IMR-90 (cell line): ENCODE results near the gene ZNF398. TPM values are rescaled to one million over a fixed set of nuclear protein-coding genes. Genes with fewer than 3 reads are reported as not detected.

Experiments
- ATAC-seq: fragments of 200-7000 bp; cut with Tn5 transposase; 2 replicates; pipeline ENCODE4 v1.9.1; 2020; ENCODE audit warnings: low read depth, mild to moderate bottlenecking, moderate library complexity
- BruUV-seq: library from RNA; stranded (reverse); fragments of 400-500 nt; replicated peaks from 2 replicates; lab custom pipeline; 2021; lab: Mats Ljungman, UMichigan
- CTCF ChIA-PET: fragments of 300-600 bp; formaldehyde crosslinking; extraction: SDS; loops from one replicate; lab custom pipeline; 2021; ENCODE audit warnings: antibody characterized with exemption; lab: Yijun Ruan, JAX
- POLR2A ChIA-PET: fragments of 300-600 bp; sonication (Branson Sonifier 250); formaldehyde crosslinking; loops from one replicate; lab custom pipeline; 2022; ENCODE audit warnings: antibody characterized with exemption; ENCODE audit not compliant: unreplicated experiment; lab: Charles Lee
- DNase-seq: peaks from one replicate; pipeline ENCODE4 v3.0.0; 2013
- H2AFZ ChIP-seq: replicated peaks from 2 replicates; pipeline ENCODE3; 2013; ENCODE audit warnings: low read length, mild to moderate bottlenecking; ENCODE audit not compliant: poor library complexity
- H2AK5ac ChIP-seq: 2 replicates; pipeline ENCODE4 v1.6.1; 2013; ENCODE audit warnings: low read depth, low read length, inconsistent platforms
- H2AK9ac ChIP-seq: replicated peaks from 2 replicates; pipeline ENCODE3; 2013; ENCODE audit warnings: mild to moderate bottlenecking, low read depth, low read length, moderate library complexity; ENCODE audit not compliant: poor library complexity
- H2BK120ac ChIP-seq: 2 replicates; pipeline ENCODE4 v1.6.1; 2013; ENCODE audit warnings: low read depth, low read length, inconsistent platforms
- H2BK15ac ChIP-seq: 3 replicates; pipeline ENCODE4 v1.6.1; 2013; ENCODE audit warnings: low read depth, low read length, inconsistent platforms
- H2BK20ac ChIP-seq: 2 replicates; pipeline ENCODE4 v1.6.1; 2013; ENCODE audit warnings: low read depth, mild to moderate bottlenecking, inconsistent platforms, low read length, moderate library complexity
- H2BK5ac ChIP-seq: 2 replicates; pipeline ENCODE4 v1.6.1; 2013; ENCODE audit warnings: mild to moderate bottlenecking, low read depth, low read length, inconsistent platforms; ENCODE audit not compliant: poor library complexity, severe bottlenecking
- H3K14ac ChIP-seq: replicated peaks from 2 replicates; pipeline ENCODE4 v1.6.1; 2013; ENCODE audit warnings: low read depth, low read length, inconsistent platforms
- H3K18ac ChIP-seq: 2 replicates; pipeline ENCODE4 v1.6.1; 2013; ENCODE audit warnings: low read depth, low read length, control low read depth
- H3K23ac ChIP-seq: 2 replicates; pipeline ENCODE4 v1.6.1; 2013; ENCODE audit warnings: low read depth, low read length, inconsistent platforms
- H3K27ac ChIP-seq: 2 replicates; pipeline ENCODE4 v1.5.1; 2013; ENCODE audit warnings: mild to moderate bottlenecking, control low read depth, low read length; ENCODE audit not compliant: insufficient read depth
- H3K27me3 ChIP-seq: 2 replicates; pipeline ENCODE4 v1.6.1; 2013; ENCODE audit warnings: low read length; ENCODE audit not compliant: control insufficient read depth, insufficient read depth
- H3K36me3 ChIP-seq: 2 replicates; pipeline ENCODE4 v1.6.1; 2013; ENCODE audit warnings: low read length, mixed read lengths; ENCODE audit not compliant: control insufficient read depth, insufficient read depth
- H3K4ac ChIP-seq: 2 replicates; pipeline ENCODE4 v1.6.1; 2013; ENCODE audit warnings: low read depth, low read length, inconsistent platforms
- H3K4me1 ChIP-seq: 2 replicates; pipeline ENCODE4 v1.6.1; 2013; ENCODE audit warnings: low read length, mixed read lengths; ENCODE audit not compliant: control insufficient read depth, insufficient read depth
- H3K4me2 ChIP-seq: 2 replicates; pipeline ENCODE4 v1.6.1; 2013; ENCODE audit warnings: low read depth, mild to moderate bottlenecking, control low read depth, low read length, moderate library complexity
- H3K4me3 ChIP-seq: 2 replicates; pipeline ENCODE4 v1.5.1; 2013; ENCODE audit warnings: low read depth, mild to moderate bottlenecking, control low read depth, low read length, moderate library complexity; ENCODE audit not compliant: insufficient read depth
- H3K56ac ChIP-seq: 2 replicates; pipeline ENCODE4 v1.6.1; 2013; ENCODE audit warnings: low read length, inconsistent platforms; ENCODE audit not compliant: insufficient read depth; ENCODE audit errors: extremely low read depth
- H3K79me1 ChIP-seq, 2 experiments: 2 replicates each; pipeline ENCODE4 v1.6.1; 2013; ENCODE audit warnings: low read length in 2 of 2, inconsistent platforms in 1 of 2, low read depth in 1 of 2
- H3K9ac ChIP-seq: 2 replicates; pipeline ENCODE4 v1.6.1; 2013; ENCODE audit warnings: low read depth, low read length, control low read depth
- H3K9me1 ChIP-seq: 2 replicates; pipeline ENCODE4 v1.6.1; 2013; ENCODE audit warnings: low read length, inconsistent platforms; ENCODE audit not compliant: insufficient read depth
- H3K9me3 ChIP-seq: 2 replicates; pipeline ENCODE4 v1.6.1; 2013; ENCODE audit warnings: low read length; ENCODE audit not compliant: control insufficient read depth, insufficient read depth
- H4K20me1 ChIP-seq: 2 replicates; pipeline ENCODE4 v1.6.1; 2013; ENCODE audit warnings: low read length, inconsistent platforms; ENCODE audit not compliant: insufficient read depth
- H4K5ac ChIP-seq: 2 replicates; pipeline ENCODE4 v1.6.1; 2013; ENCODE audit warnings: mild to moderate bottlenecking, low read depth, low read length, control low read depth
- H4K8ac ChIP-seq, 2 experiments: 2 replicates each; pipeline ENCODE4 v1.6.1; 2013; ENCODE audit warnings: low read depth in 2 of 2, low read length in 2 of 2, control low read depth in 1 of 2, inconsistent platforms in 1 of 2
- H4K91ac ChIP-seq: 2 replicates; pipeline ENCODE4 v1.6.1; 2013; ENCODE audit warnings: low read depth, low read length, inconsistent platforms; ENCODE audit not compliant: insufficient read depth
- BHLHE40 ChIP-seq: fragments of 150-350 bp; IDR thresholded peaks from 2 replicates; pipeline ENCODE4 v1.6.1; 2016; ENCODE audit warnings: mild to moderate bottlenecking, low read depth, low read length
- CHD1 ChIP-seq: IDR thresholded peaks from 2 replicates; pipeline ENCODE4 v1.6.1; 2012; ENCODE audit warnings: low read depth, low read length, improper control_type of control experiment
- FOS ChIP-seq: fragments of 150-350 bp; IDR thresholded peaks from 2 replicates; pipeline ENCODE4 v1.6.1; 2016; ENCODE audit warnings: low read depth, low read length
- MAFK ChIP-seq: IDR thresholded peaks from 2 replicates; pipeline ENCODE4 v1.6.1; 2012; ENCODE audit warnings: low read depth, low read length, improper control_type of control experiment
- MXI1 ChIP-seq: IDR thresholded peaks from 2 replicates; pipeline ENCODE4 v1.6.1; 2012; ENCODE audit warnings: low read depth, mild to moderate bottlenecking, low read length, moderate library complexity, borderline replicate concordance
- POLR2A ChIP-seq: IDR thresholded peaks from 2 replicates; pipeline ENCODE4 v1.6.1; 2012; ENCODE audit warnings: mild to moderate bottlenecking, low read depth, low read length
- RAD21 ChIP-seq: IDR thresholded peaks from 2 replicates; pipeline ENCODE4 v1.6.1; 2012; ENCODE audit warnings: low read length, improper control_type of control experiment
- RCOR1 ChIP-seq: IDR thresholded peaks from 2 replicates; pipeline ENCODE4 v1.6.1; 2012; ENCODE audit warnings: mild to moderate bottlenecking, low read length, improper control_type of control experiment; ENCODE audit not compliant: insufficient replicate concordance
- WGBS, 2 experiments: methylation state at CpG; one replicate each; pipeline versions ENCODE4 v1.1.5 to v1.1.7; 2013; ENCODE audit warnings: missing lambda C conversion rate in 2 of 2; ENCODE audit not compliant: insufficient read length in 1 of 2; ENCODE audit errors: extremely low coverage in 2 of 2; 5-methylcytosine and 5-hydroxymethylcytosine counted together
- dilution Hi-C: fragments of 300-500 bp; cut with HindIII; formaldehyde crosslinking; loops from one replicate; pipeline ENCODE4 v1.14.3; 2018; ENCODE audit warnings: low sequenced_read_pairs; ENCODE audit not compliant: unreplicated experiment
- in situ Hi-C: fragments of 300-500 bp; cut with MboI; formaldehyde crosslinking; loops from 3 replicates; pipeline ENCODE4 v1.14.3; 2019; ENCODE audit warnings: low sequenced_read_pairs, inconsistent platforms, mixed read lengths
- intact Hi-C: fragments of 100-400 bp; cut with micrococcal nuclease; formaldehyde crosslinking; loops from 2 replicates; pipeline ENCODE4 v1.10.0; 2022
- polyA plus RNA-seq, 3 experiments: library from polyadenylated mRNA; depleted of rRNA; stranded (reverse); fragments of >200 nt; gene quantifications; 2 replicates each; pipeline ENCODE4 v1.2.3, GENCODE V29; 2012; ENCODE audit warnings: low replicate concordance in 1 of 3
- total RNA-seq: library from RNA; depleted of rRNA; stranded (reverse); fragments of >200 nt; gene quantifications from 2 replicates; pipeline ENCODE4 v1.2.3, GENCODE V29; 2012

ZNF398 gene
- total and polyA plus RNA-seq, 2 of the 4 experiments (the other 2 are of a cell fraction) = 5.7 to 7.9 TPM

DNA sequence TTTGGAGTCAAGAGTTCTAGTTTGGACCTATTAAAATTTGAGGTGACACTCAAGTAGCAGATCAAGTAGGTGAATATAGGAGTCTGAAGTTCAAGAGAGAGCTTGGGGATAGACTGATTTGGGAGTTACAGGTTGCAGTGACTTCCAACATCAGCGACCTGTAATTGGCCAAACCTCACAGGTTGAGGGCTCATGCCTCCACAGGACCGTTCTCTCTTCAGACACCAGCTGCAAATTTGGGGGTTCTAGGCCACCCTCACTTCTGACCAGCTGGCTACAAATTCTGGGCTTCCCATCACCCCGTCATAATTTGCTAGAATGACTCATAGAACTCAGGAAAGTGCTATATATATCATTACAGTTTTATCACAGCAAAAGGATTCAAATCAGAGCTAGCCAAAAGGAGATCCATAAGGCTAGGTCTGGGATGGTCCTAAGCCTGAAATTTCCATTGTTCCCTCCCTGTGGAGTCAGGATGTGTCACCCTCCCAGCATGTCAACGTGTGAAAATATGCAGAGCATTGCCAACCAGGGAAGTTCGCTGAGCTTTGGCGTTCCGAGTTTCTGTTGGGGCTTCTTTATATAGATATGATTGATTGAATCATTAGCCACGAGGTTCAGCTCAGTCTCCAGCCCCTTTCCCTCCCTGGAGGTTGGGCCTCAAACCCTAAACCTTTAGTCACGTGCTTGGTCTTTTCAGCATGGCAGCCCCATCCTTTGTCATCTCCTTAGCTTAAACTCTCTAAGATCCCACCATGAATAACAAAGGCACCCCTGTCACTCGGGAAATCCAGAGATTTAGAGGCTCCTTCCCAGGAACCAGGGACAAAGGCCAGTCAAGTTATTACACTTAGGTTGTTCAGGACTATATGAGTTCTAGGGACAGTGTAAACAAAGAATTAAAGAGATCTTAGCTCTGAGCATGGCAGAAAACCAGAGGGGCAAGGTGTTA lies 71.5 kb downstream of the ZNF398 start:
- no peak overlapping the region for H2AFZ ChIP-seq
- peaks cover 6% of the 10 kb centered on the region; the same call in 1 of the 2 replicates for H3K9me1 ChIP-seq
- H3K4me2 ChIP-seq = no peak overlapping the region
- no peak overlapping the region for H2AK5ac ChIP-seq
- CTCF ChIA-PET = no interaction called here
- no peak overlapping the region for H4K8ac ChIP-seq
- H4K91ac ChIP-seq = no peak overlapping the region
- peaks cover 6 to 43% of the 10 kb centered on the region in 2 experiments; a peak in 3 of 4 replicates for H3K79me1 ChIP-seq
- no peaks in the 10 kb centered on the region for H3K9me3 ChIP-seq
- H3K18ac ChIP-seq = no peak overlapping the region
- WGBS, 2 experiments = 60% methylated on average over 1 of the region's 10 CpGs; no CpG with 5 or more reads in 1 of the 2 experiments
- H3K14ac ChIP-seq = no peak overlapping the region
- H2BK5ac ChIP-seq = no peak overlapping the region
- DNase-seq = no peak
- no peak overlapping the region for H2AK9ac ChIP-seq
- H3K4me1 ChIP-seq = peaks cover 3% of the 10 kb centered on the region
- no peak overlapping the region for H4K5ac ChIP-seq
- H3K36me3 ChIP-seq = peaks cover 60% of the 10 kb centered on the region
- H3K27me3 ChIP-seq = no peaks in the 10 kb centered on the region
- H3K4ac ChIP-seq = no peak overlapping the region
- H4K20me1 ChIP-seq = no peaks in the 10 kb centered on the region; the same call in 1 of the 2 replicates
- no peak overlapping the region for H3K27ac ChIP-seq
- no peak for ATAC-seq
- H3K23ac ChIP-seq = no peak overlapping the region
- no peak overlapping the region for H3K56ac ChIP-seq
- H2BK20ac ChIP-seq = no peak overlapping the region
- dilution Hi-C loops (no loop called here), in situ Hi-C loops (no loop called here), intact Hi-C loops (no loop called here)
- TF ChIP-seq POLR2A (no peak), FOS (no peak), BHLHE40 (no peak), MXI1 (no peak), CHD1 (no peak), MAFK (no peak), RAD21 (no peak), RCOR1 (no peak)
- BruUV-seq = no TSS peak
- no peak overlapping the region for H3K9ac ChIP-seq
- H2BK15ac ChIP-seq = no peak overlapping the region
- H3K4me3 ChIP-seq = no peak overlapping the region
- POLR2A ChIA-PET = no interaction called here
- no peak overlapping the region for H2BK120ac ChIP-seq
